ENCODE results near the gene SH3PXD2B.

The SH3PXD2B gene

DNA sequence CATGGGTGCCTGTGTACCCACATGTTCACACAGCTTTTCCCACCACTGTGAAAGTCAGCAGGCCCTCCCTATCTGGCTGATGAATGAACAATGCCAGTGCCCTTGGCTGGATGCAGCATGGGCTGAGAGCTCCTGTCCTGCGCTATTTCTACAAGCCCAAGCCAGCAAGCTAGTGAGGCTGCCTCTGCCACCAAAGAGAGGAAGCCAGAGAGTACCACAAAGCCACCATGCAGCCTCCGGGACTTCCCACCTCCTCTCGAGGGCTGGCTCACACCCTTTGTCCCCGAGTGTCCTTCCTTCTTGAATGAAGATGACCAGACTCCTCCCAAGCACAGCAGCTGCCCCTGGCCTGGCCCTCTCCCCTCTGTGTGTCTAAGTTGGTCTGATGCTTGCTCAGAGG, 76.5 kb downstream of the SH3PXD2B start:
- TF ChIP-seq EP300 (IDR thresholded peaks at IDR 0.05; ENCODE audit: borderline replicate concordance) (no peak), RAD21 (IDR thresholded peaks at IDR 0.05; ENCODE audit: low read depth) (no peak), CEBPB (IDR thresholded peaks at IDR 0.05) (no peak), EGR1 (IDR thresholded peaks at IDR 0.05) (no peak), TAF1 (IDR thresholded peaks at IDR 0.05; ENCODE audit: low read depth) (no peak), CREB1 (IDR thresholded peaks at IDR 0.05; ENCODE audit: low read depth) (no peak), REST (IDR thresholded peaks at IDR 0.05; ENCODE audit: low read depth) (no peak), FOXM1 (IDR thresholded peaks at IDR 0.05; ENCODE audit: borderline replicate concordance, low read depth) (no peak), TEAD4 (IDR thresholded peaks at IDR 0.05) (no peak), TCF12 (IDR thresholded peaks at IDR 0.05; ENCODE audit: low read depth) (no peak), MAX (IDR thresholded peaks at IDR 0.05) (no peak), NFIC (IDR thresholded peaks at IDR 0.05) (no peak)
- TF ChIP-seq, protein P1, sequence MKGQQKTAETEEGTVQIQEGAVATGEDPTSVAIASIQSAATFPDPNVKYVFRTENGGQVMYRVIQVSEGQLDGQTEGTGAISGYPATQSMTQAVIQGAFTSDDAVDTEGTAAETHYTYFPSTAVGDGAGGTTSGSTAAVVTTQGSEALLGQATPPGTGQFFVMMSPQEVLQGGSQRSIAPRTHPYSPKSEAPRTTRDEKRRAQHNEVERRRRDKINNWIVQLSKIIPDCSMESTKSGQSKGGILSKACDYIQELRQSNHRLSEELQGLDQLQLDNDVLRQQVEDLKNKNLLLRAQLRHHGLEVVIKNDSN (IDR thresholded peaks at IDR 0.05): no peak

DNA sequence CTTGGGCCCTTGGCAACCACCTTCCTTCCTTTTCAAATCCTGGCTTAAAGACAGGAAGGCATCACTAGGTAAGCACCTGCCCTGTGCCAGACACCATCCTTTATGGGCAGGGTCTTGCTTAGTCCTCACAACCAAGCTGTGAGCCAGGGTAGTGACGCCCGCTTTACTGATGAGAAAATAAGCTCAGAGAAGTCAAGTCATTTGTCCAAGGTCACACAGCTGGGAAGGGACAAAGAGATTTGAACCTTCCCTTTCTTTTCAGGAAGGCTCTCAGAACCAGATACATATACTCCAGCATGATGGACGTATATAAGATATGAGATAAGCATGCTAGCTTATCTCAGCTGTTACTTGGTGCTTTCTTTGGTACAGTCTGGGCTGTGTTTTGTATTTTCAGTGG, 76.9 kb downstream of the SH3PXD2B start:
- TF ChIP-seq FOXM1 (IDR thresholded peaks at IDR 0.05; ENCODE audit: borderline replicate concordance, low read depth): no peak
- no peak for TF ChIP-seq EP300 (IDR thresholded peaks at IDR 0.05; ENCODE audit: borderline replicate concordance)
- TF ChIP-seq CEBPB (IDR thresholded peaks at IDR 0.05): no peak
- TF ChIP-seq TCF12 (IDR thresholded peaks at IDR 0.05; ENCODE audit: low read depth): no peak
- TF ChIP-seq, protein P1 (IDR thresholded peaks at IDR 0.05): no peak

DNA sequence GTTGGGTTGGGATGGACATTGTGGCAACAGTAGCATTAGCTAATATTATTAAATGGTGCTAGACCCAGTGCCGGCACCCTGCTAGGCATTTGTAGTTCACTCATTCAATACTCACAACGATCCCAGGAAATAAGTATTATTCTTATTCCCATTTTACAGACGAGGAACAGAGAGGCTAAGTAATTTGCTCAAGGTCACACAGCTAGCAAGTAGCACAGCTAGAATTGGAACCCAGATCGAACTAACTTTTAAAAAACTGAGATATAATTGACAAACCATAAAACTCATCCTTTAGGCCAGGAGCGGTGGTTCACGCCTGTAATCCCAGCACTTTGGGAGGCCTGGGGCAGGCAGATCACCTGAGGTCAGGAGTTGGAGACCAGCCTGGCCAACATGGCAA, 79.5 kb downstream of the SH3PXD2B start:
- TF ChIP-seq FOXM1 (IDR thresholded peaks at IDR 0.05; ENCODE audit: borderline replicate concordance, low read depth): no peak
- no peak for TF ChIP-seq CEBPB (IDR thresholded peaks at IDR 0.05)
- TF ChIP-seq TEAD4 (IDR thresholded peaks at IDR 0.05): no peak
- no peak for TF ChIP-seq NFIC (IDR thresholded peaks at IDR 0.05)
- TF ChIP-seq, protein P1 (IDR thresholded peaks at IDR 0.05): no peak
- TF ChIP-seq MAX (IDR thresholded peaks at IDR 0.05): no peak
- no peak for TF ChIP-seq EGR1 (IDR thresholded peaks at IDR 0.05)
- TF ChIP-seq EP300 (IDR thresholded peaks at IDR 0.05; ENCODE audit: borderline replicate concordance): no peak
- TF ChIP-seq RAD21 (IDR thresholded peaks at IDR 0.05; ENCODE audit: low read depth): no peak
- TF ChIP-seq YY1 (IDR thresholded peaks at IDR 0.05; ENCODE audit: low read depth): no peak
- TF ChIP-seq TCF12 (IDR thresholded peaks at IDR 0.05; ENCODE audit: low read depth): no peak
- no peak for TF ChIP-seq REST (IDR thresholded peaks at IDR 0.05; ENCODE audit: low read depth)
- no peak for TF ChIP-seq TAF1 (IDR thresholded peaks at IDR 0.05; ENCODE audit: low read depth)
- TF ChIP-seq ZBTB7A (IDR thresholded peaks at IDR 0.05; ENCODE audit: low read depth): no peak
- TF ChIP-seq CREB1 (IDR thresholded peaks at IDR 0.05; ENCODE audit: low read depth): no peak

DNA sequence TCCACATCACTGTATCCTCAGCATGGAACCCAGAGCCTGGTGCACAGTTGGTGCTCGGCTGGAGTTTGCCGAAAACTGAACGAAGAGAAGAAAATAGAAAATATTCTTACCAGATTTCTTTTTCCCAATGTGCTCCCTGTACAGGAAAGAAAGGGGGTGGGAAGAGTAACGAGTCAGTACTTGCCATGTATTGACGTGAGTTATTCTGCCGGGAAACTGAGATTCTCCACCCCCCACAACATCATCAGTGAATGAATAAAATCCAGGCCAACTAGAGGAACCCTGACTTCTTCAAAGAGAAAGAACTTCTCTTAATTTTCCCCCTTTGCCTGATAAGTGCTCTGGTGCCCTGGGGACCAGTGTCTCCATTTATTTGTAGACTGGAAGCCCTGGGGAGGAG, 80.6 kb downstream of the SH3PXD2B start:
- TF ChIP-seq MAX (IDR thresholded peaks at IDR 0.05) (no peak), ZBTB7A (IDR thresholded peaks at IDR 0.05; ENCODE audit: low read depth) (no peak), TAF1 (IDR thresholded peaks at IDR 0.05; ENCODE audit: low read depth) (no peak), EGR1 (IDR thresholded peaks at IDR 0.05) (no peak), NFIC (IDR thresholded peaks at IDR 0.05) (no peak), REST (IDR thresholded peaks at IDR 0.05; ENCODE audit: low read depth) (no peak), CEBPB (IDR thresholded peaks at IDR 0.05) (no peak), YY1 (IDR thresholded peaks at IDR 0.05; ENCODE audit: low read depth) (no peak), TEAD4 (IDR thresholded peaks at IDR 0.05) (no peak), FOXM1 (IDR thresholded peaks at IDR 0.05; ENCODE audit: borderline replicate concordance, low read depth) (no peak)
